SK-N-DZ (cell line): ENCODE data around the gene LEMD3.

Source experiments
- DNase-seq: peaks from one replicate; pipeline ENCODE4 v3.0.0-alpha.2; 2015; ENCODE audit warnings: low spot score

Gene LEMD3

GRCh38 chr12:65170209-65170881, 962 bp downstream of the LEMD3 start:
- DNase-seq, result peak; percentile 56

DNA sequence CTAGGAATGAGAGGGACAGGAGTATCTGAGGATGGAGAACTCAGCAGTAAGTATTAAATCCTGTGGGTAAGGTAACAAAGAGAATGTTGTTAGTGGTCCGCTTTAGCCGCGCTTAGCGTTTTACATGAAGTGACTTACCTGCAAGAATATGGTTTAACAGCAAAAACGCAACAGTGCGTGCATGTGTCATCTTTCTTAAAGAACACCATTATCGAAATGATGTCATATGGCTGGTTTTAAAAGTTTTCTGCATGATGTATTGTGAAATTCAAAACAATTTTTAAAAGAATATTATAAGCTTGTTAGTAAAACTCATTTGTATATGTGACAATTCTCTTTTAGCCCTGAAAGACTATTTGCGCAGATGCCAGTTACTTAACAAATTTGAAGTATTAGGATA, 1.7 kb downstream of the LEMD3 start:
- DNase-seq, result no peak

DNA sequence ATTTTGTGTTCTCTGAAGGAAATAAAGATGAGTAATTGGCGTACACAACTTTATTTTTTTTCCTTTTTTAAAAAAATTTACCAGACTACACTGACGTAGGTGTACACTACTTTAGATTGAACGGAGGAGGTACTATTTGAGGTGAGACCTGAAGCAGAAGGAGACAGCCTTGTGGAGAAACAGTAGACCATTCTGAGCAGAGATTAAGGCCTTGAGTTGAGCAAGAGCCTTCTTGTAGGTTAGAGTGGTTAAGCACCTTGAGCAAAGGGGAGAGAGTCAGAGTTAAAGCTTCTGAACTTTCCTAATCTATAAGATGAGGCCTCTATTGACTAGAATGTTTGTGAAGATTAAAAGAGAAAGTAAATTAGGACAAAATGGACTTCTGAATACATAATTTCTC, 2.5 kb downstream of the LEMD3 start:
- DNase-seq, result no peak

DNA sequence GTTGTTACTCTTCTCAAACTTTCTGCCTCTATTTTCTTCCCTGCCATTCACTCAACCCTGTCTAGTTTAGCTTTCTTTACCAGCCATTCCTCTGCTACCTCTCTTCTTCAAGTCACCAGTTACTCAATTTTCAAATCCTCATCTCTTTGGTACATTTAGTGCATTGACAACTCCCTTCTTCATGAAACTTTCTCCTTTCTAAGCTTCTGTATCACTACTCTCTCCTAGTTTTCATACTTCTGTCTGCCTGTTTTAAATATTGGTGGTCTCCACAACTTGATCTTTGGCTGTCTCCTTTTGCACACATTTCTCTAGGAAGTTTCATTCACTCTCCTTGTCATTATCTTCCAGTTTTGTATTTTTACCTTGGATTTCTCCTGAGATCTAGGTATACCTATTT, 6.0 kb downstream of the LEMD3 start:
- no peak for DNase-seq

DNA sequence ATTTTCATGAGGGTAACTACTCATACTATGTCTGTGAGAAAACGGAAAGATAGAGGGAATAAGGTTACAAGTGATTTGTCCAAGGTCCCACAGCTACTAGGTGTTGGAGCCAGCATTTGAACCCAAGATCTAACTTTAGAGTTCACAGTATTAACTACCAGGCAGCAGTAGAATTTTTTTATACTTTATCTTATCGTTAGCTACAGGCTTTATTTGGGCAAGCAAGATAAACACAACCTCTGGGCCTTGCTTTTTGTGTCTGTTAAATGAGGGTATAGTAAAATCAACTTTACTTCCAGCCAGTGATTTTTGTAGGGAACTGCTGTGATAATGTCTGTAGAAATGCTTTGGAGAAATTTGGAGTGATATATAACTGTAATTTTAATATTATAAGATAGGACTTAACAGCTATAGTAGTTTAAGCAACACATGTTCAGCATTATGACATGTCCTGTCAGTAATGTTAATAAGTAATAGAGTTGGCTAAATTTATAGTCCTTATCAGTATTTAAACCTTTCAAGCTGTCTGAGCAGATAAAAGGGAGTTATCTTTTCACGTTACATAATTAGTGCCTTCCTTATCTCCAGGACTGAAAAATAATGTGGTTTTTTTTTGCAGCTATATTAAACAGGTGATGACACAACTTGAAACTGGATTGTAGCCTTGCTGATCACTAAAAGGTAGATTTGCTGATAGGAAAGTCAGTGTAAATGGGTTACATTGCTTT, 12.8 kb downstream of the LEMD3 start:
- no peak for DNase-seq

DNA sequence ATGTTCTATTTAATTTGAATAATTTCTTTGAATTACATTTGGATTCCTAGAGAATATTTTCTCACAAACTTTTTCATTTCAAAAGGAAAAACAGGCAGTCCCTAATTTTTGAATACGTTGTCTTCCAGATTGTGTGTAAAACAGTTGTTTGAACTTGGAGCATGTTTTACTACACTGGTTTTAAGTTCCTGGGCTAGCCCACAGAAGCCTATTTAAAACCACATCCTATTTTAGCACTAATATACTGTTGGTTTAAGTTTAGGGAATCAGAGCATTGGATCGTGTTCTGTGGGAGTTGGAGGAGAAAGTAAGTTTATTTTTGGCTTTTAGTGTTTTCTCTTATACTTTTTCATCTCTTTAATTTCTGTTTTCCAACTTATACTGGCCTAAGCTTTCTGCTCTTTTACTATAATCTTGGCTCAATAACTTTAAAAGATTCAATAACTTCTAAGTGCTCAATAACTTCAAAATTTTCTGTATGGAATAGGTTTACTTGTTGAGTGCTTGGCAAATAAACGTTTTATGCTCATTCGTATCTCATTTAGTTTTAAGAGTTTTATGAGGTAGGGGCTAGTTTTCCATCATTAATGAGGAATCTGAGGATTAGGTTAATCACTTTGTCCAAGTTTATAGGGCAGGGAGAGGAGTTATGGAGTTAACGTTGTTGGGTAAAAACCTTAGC, 14.9 kb downstream of the LEMD3 start:
- no peak for DNase-seq

DNA sequence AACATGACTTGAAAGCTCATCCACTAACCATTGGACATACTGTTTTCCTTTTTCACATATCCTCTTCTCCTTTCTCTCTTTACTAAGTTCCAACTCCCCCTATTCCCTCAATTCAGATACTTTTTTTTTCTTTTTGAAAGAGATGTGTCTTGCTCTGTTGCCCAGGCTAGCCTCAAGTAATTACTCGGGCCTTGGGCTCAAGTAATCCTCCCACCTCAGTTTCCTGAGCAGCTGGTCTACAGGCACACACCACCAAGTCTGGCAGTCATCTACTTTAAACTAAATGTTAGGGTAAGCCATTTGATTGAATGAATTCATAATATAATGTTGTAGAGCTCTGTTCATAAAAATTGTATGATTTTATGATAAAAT, 15.5 kb downstream of the LEMD3 start:
- no peak for DNase-seq

DNA sequence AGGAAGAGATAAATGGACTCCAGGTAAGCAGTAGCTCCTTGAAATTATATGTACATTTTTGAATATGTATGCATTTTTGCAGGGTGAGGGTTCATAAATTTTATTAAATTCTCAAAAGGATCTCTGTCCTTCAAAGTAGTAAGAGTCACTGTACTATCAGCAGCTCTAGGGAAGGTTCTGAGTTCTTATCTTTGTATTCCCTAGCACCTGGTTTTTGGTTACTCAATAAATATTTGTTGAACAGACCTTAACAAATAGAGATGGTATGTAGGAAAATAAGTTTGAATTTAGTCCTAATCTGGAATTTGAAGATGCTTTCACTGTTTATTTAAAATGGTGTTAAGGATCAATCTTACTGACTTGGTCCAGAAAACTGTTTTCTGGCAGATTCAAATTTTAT, 18.3 kb downstream of the LEMD3 start:
- DNase-seq, result no peak

- no peak for DNase-seq
Measured at GRCh38 chr12:65188179-65188701, 18.9 kb downstream of the LEMD3 start.

GRCh38 chr12:65189028-65189718, 19.8 kb downstream of the LEMD3 start:
- DNase-seq, result no peak

GRCh38 chr12:65192963-65193516, 23.7 kb downstream of the LEMD3 start:
- no peak for DNase-seq

GRCh38 chr12:65194949-65195348, 25.6 kb downstream of the LEMD3 start:
- no peak for DNase-seq

- no peak for DNase-seq
Measured at GRCh38 chr12:65195387-65196055, 26.1 kb downstream of the LEMD3 start.

- DNase-seq, result no peak
Measured at GRCh38 chr12:65196762-65197567, 27.6 kb downstream of the LEMD3 start.

- DNase-seq, result no peak
Measured at GRCh38 chr12:65199604-65200003, 30.2 kb downstream of the LEMD3 start.

DNA sequence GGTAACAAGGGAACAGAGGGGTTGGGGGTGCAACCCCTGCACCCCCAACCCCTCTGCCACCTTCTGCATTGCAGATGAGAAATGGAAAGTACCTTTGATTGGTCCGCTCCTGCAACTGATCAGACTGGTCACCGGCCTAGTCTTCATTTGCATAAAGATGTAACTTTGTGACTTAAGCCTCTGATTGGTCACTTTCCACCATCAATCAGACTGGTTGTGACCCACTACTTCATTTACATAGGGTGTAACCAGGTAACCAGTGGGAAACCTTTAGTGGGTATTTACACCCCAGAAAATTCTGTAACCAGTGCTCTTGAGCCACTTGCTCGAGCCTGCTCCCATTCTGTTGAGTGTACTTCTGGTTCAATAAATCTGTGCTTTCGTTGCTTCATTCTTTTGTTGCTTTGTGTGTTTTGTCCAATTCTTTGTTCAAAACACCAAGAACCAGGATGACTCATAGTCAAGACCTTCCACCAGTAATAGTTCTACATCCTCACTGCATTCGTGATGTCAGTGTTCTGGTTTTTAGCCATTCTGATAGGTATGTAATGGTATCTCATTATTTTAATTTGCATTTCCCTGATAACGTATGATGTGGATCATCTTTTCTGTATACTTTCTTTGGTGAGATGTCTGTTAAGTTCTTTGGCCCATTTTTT, 30.8 kb downstream of the LEMD3 start:
- no peak for DNase-seq

GRCh38 chr12:65203376-65203775, 34.0 kb downstream of the LEMD3 start:
- no peak for DNase-seq

GRCh38 chr12:65204886-65205525, 35.6 kb downstream of the LEMD3 start:
- DNase-seq, result no peak

DNA sequence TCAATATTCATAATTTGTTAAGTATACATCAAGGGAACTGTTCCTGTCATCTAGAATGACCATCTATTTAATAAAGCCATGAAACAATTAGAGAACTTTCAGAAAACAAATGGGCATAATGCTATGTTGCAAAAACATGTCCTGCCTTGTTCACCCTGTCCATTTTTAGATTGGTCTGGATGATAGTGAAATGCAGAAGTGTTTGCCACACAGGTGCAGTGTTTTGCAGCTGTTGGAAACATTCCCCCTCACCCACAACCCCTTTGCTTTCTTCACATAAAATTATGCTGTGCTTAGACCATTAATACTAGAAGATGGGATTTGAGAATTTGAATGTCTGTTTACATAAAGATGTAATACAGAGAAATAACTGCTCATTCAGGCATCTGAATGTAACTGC, 36.5 kb downstream of the LEMD3 start:
- DNase-seq, result no peak
